KMS-11 (cell line): ENCODE measurements around the gene ATP6AP1.
A peak's percentile ranks its signal among the peaks of the same experiment; 100 is the strongest.

Experiments used
- H2AFZ ChIP-seq: fragments of 200-600 bp; sonication (generic); 2 replicates; pipeline ENCODE4 v1.6.1; 2016; ENCODE audit warnings: antibody characterized with exemption, mixed run types, low read depth
- H3K27ac ChIP-seq: fragments of 200-600 bp; sonication (generic); 2 replicates; pipeline ENCODE4 v1.6.1; 2016; ENCODE audit warnings: mild to moderate bottlenecking, mixed run types
- H3K27me3 ChIP-seq: fragments of 200-600 bp; sonication (generic); 2 replicates; pipeline ENCODE4 v1.6.1; 2017; ENCODE audit warnings: mild to moderate bottlenecking, low read depth, mixed run types, moderate library complexity; ENCODE audit not compliant: insufficient read depth
- H3K36me3 ChIP-seq: fragments of 200-600 bp; sonication (generic); 2 replicates; pipeline ENCODE4 v1.6.1; 2017; ENCODE audit warnings: mild to moderate bottlenecking, mixed run types; ENCODE audit not compliant: insufficient read depth
- H3K4me1 ChIP-seq: fragments of 200-600 bp; sonication (generic); 2 replicates; pipeline ENCODE4 v1.6.1; 2016; ENCODE audit warnings: mild to moderate bottlenecking, low read depth, mixed run types; ENCODE audit not compliant: poor library complexity, severe bottlenecking
- H3K4me2 ChIP-seq: fragments of 200-600 bp; sonication (generic); 2 replicates; pipeline ENCODE4 v1.7.0; 2016; ENCODE audit warnings: mild to moderate bottlenecking, mixed run types
- H3K4me3 ChIP-seq: fragments of 200-600 bp; sonication (generic); IDR thresholded peaks from 2 replicates; pipeline ENCODE4 v1.6.1; 2017; ENCODE audit warnings: low read depth, low read length, mixed read lengths; ENCODE audit not compliant: insufficient read depth
- H3K79me2 ChIP-seq: fragments of 200-600 bp; sonication (generic); 2 replicates; pipeline ENCODE4 v1.6.1; 2016; ENCODE audit warnings: low read depth, mixed run types; ENCODE audit not compliant: insufficient read depth
- H3K9ac ChIP-seq: fragments of 200-600 bp; sonication (generic); 2 replicates; pipeline ENCODE4 v1.6.1; 2016; ENCODE audit warnings: mild to moderate bottlenecking, mixed run types
- H4K20me1 ChIP-seq: fragments of 200-600 bp; sonication (generic); 2 replicates; pipeline ENCODE4 v1.6.1; 2016; ENCODE audit warnings: mild to moderate bottlenecking, mixed run types; ENCODE audit not compliant: insufficient read depth
- TF ChIP-seq, protein P1 (sequence below): fragments of 200-600 bp; sonication (generic); conservative IDR thresholded peaks from 2 replicates; pipeline ENCODE4 v1.6.1; 2017; ENCODE audit warnings: low read depth, mild to moderate bottlenecking, antibody characterized with exemption, low read length, moderate library complexity, mixed read lengths

Gene ATP6AP1

DNA sequence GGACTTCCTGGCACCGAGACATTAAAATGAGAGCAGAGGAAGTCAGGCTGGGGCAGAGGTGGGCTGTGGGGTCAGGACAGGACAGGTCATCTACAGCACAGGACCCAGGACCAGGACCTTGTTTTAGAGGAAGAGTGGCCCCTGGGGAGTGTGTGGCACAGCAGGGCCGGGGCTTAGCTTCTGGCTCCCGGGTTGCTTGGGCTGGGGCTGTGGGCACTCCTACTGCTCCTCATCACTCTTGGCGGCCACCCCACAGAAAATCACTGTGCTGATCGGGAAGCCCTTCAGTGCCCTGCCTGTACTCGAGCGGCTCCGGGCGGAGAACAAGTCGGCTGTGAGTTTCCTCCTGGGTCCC, 8.1 kb upstream of the ATP6AP1 start:
- no peak overlapping the region for H3K4me2 ChIP-seq
- no peaks in the 10 kb centered on the region for H3K27me3 ChIP-seq

DNA sequence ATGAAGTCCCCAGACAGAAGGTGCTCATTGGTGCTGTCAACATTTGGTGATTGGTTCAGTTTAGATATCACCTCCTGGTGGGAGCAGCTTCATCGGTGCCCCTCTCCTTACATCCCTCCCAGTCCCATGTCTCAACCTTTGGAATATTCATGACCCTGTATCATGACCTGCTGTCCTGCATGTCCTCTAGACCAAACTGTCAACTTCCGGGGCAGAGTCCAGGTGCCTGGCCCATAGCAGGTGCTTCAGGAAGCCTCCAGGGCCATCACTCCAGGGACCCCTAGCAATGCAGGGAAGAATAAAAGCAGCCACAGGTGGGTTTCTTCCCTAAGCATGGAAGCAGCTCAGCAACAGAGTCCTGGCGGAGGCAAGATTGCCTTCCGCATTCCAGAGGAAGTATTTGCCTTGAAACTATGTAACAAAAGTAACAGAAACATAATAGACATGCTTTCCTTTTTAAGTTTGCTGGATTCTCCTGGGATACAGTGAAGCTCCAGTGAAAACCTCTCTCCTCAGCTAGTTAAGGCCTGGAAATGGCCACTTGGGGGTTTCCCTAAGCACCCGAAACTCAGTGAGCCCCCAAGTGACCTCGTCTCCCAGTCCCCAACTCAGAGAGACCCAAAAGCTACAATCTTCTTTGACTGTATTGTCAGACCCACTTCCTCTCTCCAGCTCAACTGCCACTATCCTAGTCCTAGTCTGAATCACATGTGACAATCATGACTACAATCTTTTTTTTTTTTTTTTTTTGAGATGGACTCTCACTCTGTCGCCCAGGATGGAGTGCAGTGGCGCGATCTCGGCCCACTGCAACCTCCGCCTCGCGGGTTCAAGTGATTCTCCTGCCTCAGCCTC, 1.3 kb upstream of the ATP6AP1 start:
- H3K27me3 ChIP-seq = no peaks in the 10 kb centered on the region
- no peaks in the 10 kb centered on the region for H3K36me3 ChIP-seq
- H4K20me1 ChIP-seq = no peaks in the 10 kb centered on the region
- H3K79me2 ChIP-seq = peaks cover 9% of the 10 kb centered on the region; the same call in 1 of the 2 replicates
- peaks cover 10% of the 10 kb centered on the region for H3K4me1 ChIP-seq
- no peak overlapping the region for H3K27ac ChIP-seq
- H3K4me3 ChIP-seq = no peak overlapping the region
- no peak overlapping the region for H3K4me2 ChIP-seq
- no peak overlapping the region for H3K9ac ChIP-seq
- TF ChIP-seq, protein P1, sequence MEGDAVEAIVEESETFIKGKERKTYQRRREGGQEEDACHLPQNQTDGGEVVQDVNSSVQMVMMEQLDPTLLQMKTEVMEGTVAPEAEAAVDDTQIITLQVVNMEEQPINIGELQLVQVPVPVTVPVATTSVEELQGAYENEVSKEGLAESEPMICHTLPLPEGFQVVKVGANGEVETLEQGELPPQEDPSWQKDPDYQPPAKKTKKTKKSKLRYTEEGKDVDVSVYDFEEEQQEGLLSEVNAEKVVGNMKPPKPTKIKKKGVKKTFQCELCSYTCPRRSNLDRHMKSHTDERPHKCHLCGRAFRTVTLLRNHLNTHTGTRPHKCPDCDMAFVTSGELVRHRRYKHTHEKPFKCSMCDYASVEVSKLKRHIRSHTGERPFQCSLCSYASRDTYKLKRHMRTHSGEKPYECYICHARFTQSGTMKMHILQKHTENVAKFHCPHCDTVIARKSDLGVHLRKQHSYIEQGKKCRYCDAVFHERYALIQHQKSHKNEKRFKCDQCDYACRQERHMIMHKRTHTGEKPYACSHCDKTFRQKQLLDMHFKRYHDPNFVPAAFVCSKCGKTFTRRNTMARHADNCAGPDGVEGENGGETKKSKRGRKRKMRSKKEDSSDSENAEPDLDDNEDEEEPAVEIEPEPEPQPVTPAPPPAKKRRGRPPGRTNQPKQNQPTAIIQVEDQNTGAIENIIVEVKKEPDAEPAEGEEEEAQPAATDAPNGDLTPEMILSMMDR = no peak
- H2AFZ ChIP-seq = no peak overlapping the region

More for the DNA sequence above, 8.1 kb upstream of the ATP6AP1 start:
- H4K20me1 ChIP-seq = no peaks in the 10 kb centered on the region
- H2AFZ ChIP-seq = no peak overlapping the region
- H3K79me2 ChIP-seq = no peaks in the 10 kb centered on the region
- TF ChIP-seq, protein P1 = no peak
- H3K36me3 ChIP-seq = no peaks in the 10 kb centered on the region
- no peak overlapping the region for H3K27ac ChIP-seq
- no peak overlapping the region for H3K9ac ChIP-seq
- no peak overlapping the region for H3K4me3 ChIP-seq
- no peaks in the 10 kb centered on the region for H3K4me1 ChIP-seq

DNA sequence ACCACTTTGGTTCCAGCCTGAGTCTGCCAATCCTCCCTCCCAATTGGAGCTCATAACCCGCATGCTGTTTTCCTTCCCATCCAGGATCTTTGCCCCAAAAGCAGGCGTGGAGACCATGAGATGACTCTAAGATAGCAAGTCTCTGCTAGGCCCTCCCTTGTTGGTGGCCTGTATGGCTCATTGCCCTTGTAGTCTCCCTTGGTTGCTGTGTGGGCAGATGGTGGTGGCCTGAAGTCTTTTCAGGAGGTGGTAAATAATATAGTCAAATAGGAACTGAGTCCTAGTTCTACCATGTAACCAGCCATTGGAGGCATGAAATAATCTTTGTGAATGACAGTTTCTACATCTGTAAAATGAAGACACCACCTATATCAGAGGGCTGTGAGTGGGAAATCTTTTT, 1.2 kb downstream of the ATP6AP1 start:
- no peak overlapping the region for H3K27ac ChIP-seq
- H3K36me3 ChIP-seq = no peaks in the 10 kb centered on the region
- no peak overlapping the region for H3K4me3 ChIP-seq
- no peak overlapping the region for H2AFZ ChIP-seq
- H3K27me3 ChIP-seq = no peaks in the 10 kb centered on the region
- peaks cover 9% of the 10 kb centered on the region; the same call in 1 of the 2 replicates for H3K79me2 ChIP-seq
- no peak overlapping the region for H3K9ac ChIP-seq
- TF ChIP-seq, protein P1 = no peak
- H3K4me2 ChIP-seq = peak overlapping the region; percentile 66
- H4K20me1 ChIP-seq = no peaks in the 10 kb centered on the region
- H3K4me1 ChIP-seq = peaks cover 10% of the 10 kb centered on the region

- Histone ChIP-seq H3K9ac (no peak overlapping the region), H3K4me2 (no peak overlapping the region), H3K36me3 (no peaks in the 10 kb centered on the region), H3K27me3 (no peaks in the 10 kb centered on the region), H4K20me1 (no peaks in the 10 kb centered on the region), H2AFZ (no peak overlapping the region), H3K79me2 (peaks cover 9% of the 10 kb centered on the region; the same call in 1 of the 2 replicates), H3K4me1 (peaks cover 10% of the 10 kb centered on the region), H3K27ac (no peak overlapping the region), H3K4me3 (no peak overlapping the region)
- TF ChIP-seq, protein P1 = no peak
These were observed 2.0 kb downstream of the ATP6AP1 start for GRCh38 chrX:154430479-154430878.
